Tongue (tissue), 2 donors: Measurements from ENCODE around the gene MAML2. TPM values are rescaled to one million over a fixed set of nuclear protein-coding genes. Genes with fewer than 3 reads are reported as not detected.

Source experiments
- DNase-seq: peaks from one replicate; pipeline ENCODE4 v3.0.0-alpha.2; 2015
- total RNA-seq: library from RNA; depleted of rRNA; stranded (reverse); fragments of >200 nt; gene quantifications from one replicate; pipeline ENCODE4 v1.2.3, GENCODE V29; 2014

The MAML2 gene
- total RNA-seq, 1 donor from 2014 or later = 10.9 TPM

- DNase-seq = peak; percentile 25
Observed at GRCh38 chr11:96036863-96037262, 306.1 kb downstream of the MAML2 start.

DNA sequence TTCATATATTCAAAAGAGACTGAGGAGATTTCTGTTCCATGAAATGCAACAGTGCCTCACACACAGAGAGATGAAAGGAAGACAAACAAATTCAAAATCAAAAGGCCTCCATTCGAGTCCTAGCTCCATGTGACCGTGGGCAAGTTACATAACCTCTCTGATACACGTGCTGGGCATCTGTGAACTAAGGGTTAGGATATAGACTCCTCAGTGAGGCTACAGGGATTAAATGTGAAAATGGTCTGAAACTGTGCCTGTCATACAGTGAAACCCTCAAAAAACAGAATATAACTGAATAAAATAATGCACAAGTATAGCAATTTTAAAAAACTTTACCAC lies 307.3 kb downstream of the MAML2 start:
- no peak for DNase-seq

GRCh38 chr11:96035031-96035739 lies 307.8 kb downstream of the MAML2 start:
- DNase-seq = no peak

GRCh38 chr11:96033599-96033998 lies 309.4 kb downstream of the MAML2 start:
- peak; percentile 69 for DNase-seq

DNA sequence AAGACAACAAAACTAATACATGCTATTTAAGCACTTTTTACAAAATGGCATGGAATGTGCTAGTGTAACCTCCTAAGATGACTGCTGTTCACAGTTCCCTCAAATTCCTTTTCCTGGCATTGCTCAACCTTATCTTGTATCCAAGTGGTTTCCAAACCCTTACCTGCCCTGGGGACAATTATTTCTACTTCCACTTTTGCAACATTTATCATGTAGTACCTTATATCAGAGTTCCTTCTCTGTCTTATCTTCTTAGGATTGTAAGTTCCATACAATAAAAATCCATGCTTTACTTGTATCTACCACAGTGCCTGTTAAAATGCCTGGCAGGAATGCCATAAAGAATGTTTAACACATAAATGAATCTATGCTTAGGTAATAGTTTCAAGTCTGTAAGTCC lies 309.9 kb downstream of the MAML2 start:
- no peak for DNase-seq

- no peak for DNase-seq
Observed at GRCh38 chr11:96028746-96029145, 314.2 kb downstream of the MAML2 start.

- no peak for DNase-seq
Observed at GRCh38 chr11:96027021-96027420, 316.0 kb downstream of the MAML2 start.

- no peak for DNase-seq
Observed at GRCh38 chr11:96026310-96026709, 316.7 kb downstream of the MAML2 start.

- no peak for DNase-seq
Observed at GRCh38 chr11:96024666-96025065, 318.3 kb downstream of the MAML2 start.

- DNase-seq = peak; percentile 55
Observed at GRCh38 chr11:96023275-96023674, 319.7 kb downstream of the MAML2 start.

- no peak for DNase-seq
Observed at GRCh38 chr11:96021901-96022650, 320.9 kb downstream of the MAML2 start.

- DNase-seq = no peak
Observed at GRCh38 chr11:96019810-96020747, 322.9 kb downstream of the MAML2 start.

DNA sequence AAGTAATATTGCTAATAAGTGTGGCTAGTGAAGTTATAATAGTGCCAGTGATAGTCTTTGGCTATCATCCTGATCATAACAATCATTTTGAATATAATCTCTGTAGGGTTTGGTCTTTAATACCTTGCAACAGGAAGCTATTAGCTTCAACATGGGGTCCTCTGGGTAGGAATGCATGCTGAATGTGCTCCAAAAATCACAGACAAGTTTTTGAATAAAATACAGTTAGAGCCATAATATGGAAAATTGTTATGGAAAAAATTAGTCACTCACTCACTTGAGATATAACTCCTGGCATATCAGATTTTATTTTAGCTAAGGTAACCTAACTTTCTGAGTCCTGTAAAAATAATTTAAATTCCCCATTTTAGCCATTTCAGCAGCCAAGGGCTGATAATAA lies 323.7 kb downstream of the MAML2 start:
- DNase-seq = no peak

DNA sequence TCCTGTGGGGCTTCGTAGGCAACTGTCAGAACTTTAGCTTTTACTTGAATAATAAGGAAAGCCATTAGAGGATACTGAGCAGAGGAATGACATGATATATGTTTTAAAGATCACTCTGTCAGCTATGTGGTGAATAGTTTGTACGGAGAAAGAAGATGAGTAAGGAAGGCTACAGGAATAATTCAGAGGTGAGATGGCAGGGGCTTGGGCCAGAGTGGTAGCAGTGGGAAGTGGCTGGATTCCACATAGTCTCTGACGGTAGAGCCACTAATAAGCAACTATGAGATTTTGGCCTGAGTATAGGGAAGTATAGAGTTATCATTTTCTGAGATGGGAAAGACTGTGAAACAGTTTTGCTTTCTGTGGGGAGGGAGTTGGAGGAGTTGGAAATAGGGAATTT lies 325.1 kb downstream of the MAML2 start:
- DNase-seq = no peak

DNA sequence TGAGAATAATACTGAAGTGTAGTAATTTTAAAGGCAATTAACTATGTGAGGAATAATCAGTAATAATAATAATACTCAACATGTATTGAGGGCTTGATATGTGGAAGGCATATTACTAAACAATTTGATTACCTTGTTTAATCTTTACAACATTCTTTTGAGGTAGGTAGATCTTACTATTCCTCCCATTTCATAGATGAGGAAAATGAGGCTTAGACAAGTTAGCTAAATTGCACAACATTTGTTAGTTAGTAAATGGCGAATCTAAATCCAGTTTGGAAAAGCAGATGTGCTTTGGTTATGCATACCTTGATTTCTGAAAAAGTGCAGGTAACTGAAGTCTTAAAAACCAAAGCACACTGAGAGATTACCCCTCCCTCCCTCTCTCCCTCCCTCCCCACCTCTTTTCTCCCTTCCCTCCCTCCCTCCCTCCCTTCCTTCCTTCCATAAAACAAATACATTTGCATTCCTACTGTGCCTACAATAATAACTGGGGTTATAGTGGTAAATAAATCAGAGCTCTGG lies 326.0 kb downstream of the MAML2 start:
- no peak for DNase-seq

- no peak for DNase-seq
Observed at GRCh38 chr11:96015906-96016565, 327.0 kb downstream of the MAML2 start.

DNA sequence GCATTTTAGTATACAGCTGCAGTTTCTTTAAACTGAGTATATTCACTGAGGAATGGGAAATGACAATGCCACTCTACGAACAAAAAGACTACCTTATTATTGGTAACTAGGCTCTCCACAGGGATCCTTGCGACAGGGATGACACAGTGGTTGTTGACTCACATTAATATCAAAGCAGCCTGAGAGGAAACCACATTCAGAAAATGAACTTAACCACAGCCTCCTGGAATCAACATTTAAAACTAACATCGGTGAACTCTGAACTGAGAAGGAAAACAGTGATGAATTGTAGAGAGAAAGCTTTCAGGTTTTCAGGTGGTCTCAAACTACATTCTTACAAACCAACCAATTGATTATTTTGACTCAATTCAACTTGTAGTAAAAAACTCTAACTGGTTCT lies 328.8 kb downstream of the MAML2 start:
- no peak for DNase-seq

GRCh38 chr11:96013461-96014213 lies 329.4 kb downstream of the MAML2 start:
- no peak for DNase-seq

- DNase-seq = peak; percentile 83
Observed at GRCh38 chr11:96012086-96012824, 330.7 kb downstream of the MAML2 start.

DNA sequence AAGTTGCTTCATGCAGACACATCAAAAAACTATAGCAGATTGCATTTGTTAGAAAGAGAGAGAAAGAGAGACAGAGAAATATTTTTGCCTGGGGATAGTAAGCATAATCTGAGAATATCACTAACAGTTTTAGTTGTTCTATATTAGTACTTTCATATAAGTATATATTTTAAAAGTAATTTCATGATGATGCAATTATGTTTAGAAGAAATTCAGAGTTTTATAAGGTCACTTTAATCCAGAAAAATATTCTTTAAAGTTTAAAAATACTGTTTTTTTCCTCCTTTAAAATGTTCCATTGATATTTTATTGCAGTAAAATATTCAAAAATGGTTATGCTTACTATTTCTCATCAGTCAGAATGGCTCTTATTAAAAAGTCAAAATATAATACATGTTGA lies 332.3 kb downstream of the MAML2 start:
- no peak for DNase-seq
